GM12892 (cell line): Measurements from ENCODE around the gene DDI1.

ENCODE experiments used
- POLR2A ChIP-seq: IDR thresholded peaks from 2 replicates; pipeline ENCODE4 v1.6.1; 2011; ENCODE audit warnings: low read depth, low read length, control low read depth
- POLR2AphosphoS5 ChIP-seq: IDR thresholded peaks from 2 replicates; pipeline ENCODE4 v1.6.1; 2011; ENCODE audit warnings: low read depth, low read length, control low read depth

DNA sequence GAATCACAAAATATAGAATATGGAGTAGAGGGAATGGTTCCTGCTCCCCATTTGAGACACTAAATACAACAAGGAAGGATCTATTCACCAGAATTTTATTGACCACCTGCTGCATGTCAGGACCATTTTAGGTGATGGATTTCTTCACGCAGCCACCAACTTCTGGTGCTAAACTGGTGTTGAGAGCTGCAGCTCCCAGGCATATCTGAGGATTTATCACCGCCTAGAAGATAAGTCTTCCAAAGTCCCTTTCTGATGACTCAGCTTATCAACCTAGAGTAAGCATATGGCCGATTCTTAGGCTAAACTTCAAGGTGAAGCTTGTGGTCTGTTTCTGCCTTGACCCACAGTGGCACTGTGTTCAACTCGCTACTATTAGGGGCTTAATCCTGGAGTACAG lies 6.7 kb downstream of the DDI1 start:
- no peak for TF ChIP-seq POLR2A
- no peak for TF ChIP-seq POLR2AphosphoS5
